GM21515 (cell line): Measurements from ENCODE around the gene BAHD1.

Source experiments
- ATAC-seq: cut with Tn5 transposase; IDR thresholded peaks from one replicate; pipeline ENCODE4 v1.9.1; 2021; ENCODE audit not compliant: unreplicated experiment

The BAHD1 gene

GRCh38 chr15:40489274-40490175 is 48.8 kb downstream of the BAHD1 start:
- no peak for ATAC-seq

DNA sequence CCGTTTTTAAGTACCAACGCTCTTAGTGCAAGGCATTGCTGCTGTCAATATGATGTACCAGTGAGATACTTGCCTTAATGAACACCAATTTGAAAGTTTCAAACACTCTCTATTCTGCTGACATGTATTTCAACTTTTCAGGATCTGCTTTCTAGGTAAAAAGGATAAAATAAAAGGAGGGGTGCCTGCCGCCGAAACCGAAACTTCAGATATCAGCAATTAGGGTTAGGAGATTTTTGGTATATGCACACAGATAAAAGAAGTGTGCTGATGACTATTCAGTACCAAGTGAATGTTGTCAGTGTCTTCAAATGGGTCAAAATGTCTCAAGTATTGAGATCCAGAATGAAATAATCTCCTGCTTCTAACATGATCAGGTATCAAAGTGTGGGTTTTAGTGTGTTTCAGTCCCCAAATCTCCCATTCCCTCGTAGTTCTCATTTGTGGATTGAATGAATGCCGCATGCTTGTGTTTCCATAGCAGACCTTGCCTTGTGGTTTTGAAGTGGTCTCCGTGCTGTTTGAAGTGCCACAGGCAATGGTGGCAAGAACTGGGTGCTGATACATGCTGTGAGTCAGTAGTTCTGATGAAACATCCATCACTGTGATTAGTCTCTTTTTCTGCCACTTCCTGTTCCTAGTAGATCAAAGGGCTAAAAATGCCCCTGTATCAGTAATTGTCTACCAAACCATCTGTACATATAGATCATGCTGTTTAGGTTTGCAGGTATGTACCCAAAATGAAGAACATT is 52.5 kb downstream of the BAHD1 start:
- no peak for ATAC-seq

GRCh38 chr15:40495516-40495915 is 54.8 kb downstream of the BAHD1 start:
- ATAC-seq, result no peak

- ATAC-seq, result no peak
These were observed 57.7 kb downstream of the BAHD1 start for GRCh38 chr15:40498418-40498817.

- ATAC-seq, result no peak
These were observed 58.1 kb downstream of the BAHD1 start for GRCh38 chr15:40498891-40499290.

DNA sequence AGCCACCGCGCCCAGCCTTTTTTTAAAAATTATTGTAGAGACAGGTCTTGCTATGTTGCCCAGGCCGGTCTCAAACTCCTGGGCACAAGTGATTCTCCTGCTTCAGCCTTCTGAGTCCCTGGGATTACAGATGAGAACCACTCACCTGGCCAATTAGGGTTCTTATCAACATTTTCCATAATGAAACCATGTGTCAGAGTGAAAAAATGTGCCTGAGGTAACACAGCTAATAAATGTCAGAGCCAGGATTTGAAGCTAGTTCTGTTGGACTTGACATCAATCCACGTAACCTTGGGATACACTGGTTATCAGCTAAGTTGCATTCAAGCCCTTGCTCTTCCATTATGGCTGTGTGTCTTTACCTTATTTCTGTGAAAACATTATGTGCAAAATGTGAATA is 59.2 kb downstream of the BAHD1 start:
- no peak for ATAC-seq

- ATAC-seq, result no peak
These were observed 60.0 kb downstream of the BAHD1 start for GRCh38 chr15:40500568-40501330.

DNA sequence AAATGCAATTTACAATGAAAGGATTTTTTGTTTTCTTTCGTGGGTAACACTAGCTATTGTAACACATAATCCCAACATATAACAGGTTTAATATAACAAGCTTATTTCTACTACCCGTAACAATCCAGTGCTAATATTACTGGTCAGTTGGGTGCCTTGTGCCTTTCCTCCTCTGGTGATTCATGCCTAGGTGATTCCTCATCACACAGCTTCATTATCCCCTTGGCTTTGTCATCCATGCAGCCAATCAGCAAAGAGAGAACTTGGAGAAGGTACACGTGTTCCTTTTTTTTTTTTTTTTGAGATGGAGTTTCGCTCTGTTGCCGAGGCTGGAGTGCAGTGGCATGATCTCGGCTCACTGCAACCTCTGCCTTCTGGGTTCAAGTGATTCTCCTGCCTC is 60.7 kb downstream of the BAHD1 start:
- no peak for ATAC-seq

DNA sequence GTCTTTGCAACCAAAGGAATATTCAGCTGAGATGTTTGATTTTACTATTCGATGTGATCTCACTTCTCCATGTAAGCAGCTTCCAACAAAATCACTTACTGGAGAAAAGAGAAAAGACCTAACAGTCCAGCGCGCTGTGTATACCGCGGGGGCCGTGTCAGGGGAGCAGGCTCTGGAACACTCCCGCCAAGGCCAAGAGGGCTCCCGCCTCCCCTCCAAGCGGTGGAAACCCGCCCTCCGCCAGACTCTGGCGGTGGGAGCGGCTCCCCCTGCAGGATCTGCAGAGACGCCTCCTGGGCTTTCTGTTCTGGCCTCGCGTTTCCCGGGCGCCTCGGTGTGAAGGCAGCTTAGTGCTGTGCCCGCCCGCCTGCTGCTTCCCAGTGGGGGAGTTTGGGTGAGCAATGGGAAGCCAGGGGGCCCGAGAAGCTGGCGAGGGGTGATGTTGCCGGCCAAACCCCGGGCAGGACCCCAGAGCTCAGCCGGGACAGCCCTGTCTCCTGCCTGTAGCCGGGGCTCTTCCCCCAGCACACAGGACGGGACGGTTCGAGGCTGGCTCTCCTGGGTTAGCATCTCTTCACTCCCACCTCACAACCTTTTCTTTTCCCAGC is 66.3 kb downstream of the BAHD1 start:
- ATAC-seq, result no peak

- ATAC-seq, result no peak
These were observed 67.5 kb downstream of the BAHD1 start for GRCh38 chr15:40508216-40508615.

DNA sequence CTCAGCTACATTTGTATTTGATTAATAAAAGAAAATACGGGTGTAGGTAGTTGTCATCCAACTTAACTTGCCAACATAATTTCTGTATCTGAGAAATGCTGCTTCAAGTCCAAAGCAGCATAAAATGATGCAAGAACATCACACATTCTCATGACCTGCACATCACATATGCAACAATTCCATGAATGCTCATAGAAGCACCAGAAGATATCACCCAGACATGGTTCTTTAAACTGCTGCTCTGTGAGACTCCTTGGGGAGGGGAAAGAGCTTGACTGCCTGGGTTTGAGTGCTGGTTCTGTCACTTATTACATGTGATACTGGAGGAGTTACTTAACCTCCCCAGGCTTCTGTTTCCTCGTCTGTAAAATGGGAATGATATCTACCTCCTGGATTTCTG is 69.4 kb downstream of the BAHD1 start:
- ATAC-seq, result no peak

- no peak for ATAC-seq
These were observed 70.3 kb downstream of the BAHD1 start for GRCh38 chr15:40511093-40511471.

DNA sequence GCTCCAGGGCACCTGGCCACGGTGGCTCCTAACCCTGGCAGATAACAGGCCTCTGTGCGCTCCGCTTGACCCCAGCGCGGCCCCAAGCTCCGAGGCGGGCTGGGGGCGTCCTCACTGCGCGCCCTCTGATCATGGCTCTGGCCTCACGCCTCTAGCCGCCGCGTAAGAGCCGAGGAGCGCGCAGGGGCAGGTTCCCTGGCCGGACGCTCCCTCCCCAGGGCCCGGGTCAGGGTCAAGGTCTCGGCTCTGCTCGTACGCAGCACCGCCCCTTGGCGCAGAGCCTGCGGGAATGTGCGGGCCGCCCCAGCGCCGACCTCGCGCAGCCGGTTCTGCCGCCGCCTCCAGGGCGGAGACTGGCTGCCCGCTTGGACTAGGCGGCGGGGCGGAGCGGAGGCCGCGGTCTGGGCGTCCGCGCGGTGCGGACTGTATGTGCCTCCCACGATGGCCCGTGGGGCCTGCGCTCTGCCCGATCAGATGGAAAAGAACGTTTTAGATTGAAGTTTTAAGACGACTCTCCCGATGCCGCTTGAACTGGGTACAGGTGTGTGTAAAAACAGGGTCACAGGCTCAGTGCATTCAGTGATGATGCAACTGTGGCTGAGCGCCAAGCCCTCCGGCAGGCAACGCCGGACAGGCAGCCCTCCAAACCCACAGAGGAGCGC is 70.8 kb downstream of the BAHD1 start:
- ATAC-seq, result no peak

DNA sequence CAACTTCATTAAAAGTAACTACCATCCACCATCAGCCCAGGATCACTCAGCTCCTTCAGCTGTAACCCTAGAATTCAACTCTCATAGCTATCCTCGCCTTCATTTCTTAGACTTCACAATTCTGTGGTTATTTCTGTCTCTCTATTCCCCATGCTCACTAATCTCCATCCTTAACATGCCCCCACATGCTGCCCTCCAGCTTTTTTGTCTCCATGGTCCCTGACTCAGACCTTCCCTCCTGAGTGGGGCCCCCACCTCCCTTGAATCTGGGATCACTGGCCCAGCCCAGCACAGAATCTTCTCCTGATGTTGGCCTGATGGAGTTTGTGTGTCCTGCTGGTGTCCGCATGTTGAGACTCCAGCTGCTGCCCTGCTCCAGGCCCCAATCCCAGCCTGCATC is 71.7 kb downstream of the BAHD1 start:
- ATAC-seq, result no peak

DNA sequence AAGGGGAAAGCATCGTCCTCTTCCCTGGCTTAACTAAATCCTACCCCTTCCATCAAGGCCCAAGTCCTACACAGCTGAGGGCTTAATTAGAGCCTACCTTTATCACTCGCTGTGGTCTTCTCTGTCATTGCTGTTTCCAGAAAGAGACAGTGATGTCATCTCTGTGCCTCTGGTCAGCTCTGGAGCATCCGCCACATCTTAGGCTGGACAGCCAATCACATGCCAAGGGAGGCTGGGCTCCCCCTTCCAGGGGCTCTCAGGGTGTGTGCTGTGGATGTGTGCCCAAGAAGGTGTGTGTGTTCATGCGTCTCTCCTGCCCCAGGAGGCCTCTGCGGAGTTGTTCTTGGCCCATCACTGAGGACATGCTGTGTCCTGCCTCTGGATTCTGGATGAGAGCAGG is 72.9 kb downstream of the BAHD1 start:
- no peak for ATAC-seq

DNA sequence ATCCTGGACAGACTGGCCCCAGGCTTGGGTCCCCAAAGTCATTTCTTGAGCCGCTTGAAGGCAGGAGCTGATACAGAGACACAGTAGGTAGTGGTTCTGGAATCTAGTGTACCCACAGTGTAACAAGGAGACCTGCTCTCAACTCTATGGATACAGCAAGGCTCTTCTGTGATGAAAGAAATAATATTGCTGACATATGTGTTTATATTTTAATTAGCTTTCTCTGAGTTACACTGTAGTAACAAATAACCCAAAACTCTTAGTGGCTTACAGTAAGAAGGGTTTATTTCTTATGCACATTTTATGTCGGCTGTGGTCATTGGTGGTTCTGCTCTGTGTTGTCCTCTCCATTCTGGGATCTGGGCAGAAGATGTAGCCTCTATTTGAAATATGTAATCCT is 75.6 kb downstream of the BAHD1 start:
- no peak for ATAC-seq
